NCI-H748 (cell line): ENCODE measurements around the gene TRIM2.

Experiments used
- DNase-seq: peaks from one replicate; lab custom pipeline; 2025; ENCODE audit not compliant: unreplicated experiment; lab: John Stamatoyannopoulos, UW

TRIM2 gene

GRCh38 chr4:153271820-153272219 is 67.6 kb downstream of the TRIM2 start:
- DNase-seq, result no peak

GRCh38 chr4:153273751-153274150 is 69.5 kb downstream of the TRIM2 start:
- DNase-seq, result no peak

DNA sequence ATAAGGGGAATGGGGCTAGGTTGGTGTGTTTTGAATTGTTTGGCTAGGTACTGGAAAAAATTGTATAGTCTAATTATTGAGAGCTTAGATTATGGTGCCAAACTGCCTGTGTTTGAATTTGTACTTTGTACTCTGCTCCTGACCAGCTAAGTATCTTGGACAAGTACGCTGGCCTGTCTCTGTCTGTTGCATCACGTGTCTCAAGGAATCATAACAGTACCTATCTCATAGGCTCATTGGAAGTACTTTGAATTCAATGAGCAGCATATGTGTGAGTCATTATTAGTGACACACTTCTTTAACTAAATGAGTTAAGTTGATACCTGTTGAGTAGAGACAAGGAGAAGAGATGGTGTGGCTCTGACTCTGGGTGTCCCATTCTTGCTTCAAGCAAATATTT is 70.7 kb downstream of the TRIM2 start:
- DNase-seq, result no peak

DNA sequence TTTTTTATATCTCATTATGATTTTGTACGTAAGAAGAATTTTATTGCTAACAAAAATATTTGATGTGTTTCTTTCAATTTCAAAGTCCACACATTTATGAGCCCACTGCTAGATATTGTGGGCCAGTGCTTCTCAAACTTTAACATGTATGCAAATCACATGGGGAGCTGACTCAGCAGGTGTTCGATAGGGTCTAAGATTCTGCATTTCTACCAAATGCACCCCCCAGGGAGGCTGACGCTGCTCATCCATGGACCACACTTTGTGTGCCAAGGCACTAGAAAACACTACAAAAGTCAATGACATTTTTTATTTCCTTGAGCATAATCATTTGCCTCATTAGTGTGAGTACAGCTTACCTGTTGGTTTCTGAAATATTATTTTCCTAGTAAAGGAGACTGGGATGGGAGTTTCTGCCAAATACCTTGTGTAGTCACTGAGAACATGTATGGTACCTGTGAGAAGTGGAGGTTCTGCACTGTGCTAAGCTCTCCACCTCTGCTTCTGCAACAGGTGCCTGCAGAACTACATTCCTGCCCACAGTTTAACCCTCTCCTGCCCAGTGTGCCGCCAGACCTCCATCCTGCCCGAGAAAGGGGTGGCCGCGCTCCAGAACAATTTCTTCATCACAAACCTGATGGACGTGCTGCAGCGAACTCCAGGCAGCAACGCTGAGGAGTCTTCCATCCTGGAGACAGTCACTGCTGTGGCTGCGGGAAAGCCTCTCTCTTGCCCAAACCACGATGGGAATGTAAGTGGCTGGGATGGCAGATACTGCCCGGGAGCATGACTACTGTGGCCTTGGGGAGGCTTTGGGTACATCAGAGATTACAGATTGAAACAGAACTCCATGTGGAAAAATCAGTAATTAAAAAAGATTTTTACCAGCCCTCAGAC is 71.4 kb downstream of the TRIM2 start:
- DNase-seq, result no peak

- DNase-seq, result no peak
Measured at GRCh38 chr4:153276971-153277370, 72.7 kb downstream of the TRIM2 start.

- DNase-seq, result peak; percentile 78
Measured at GRCh38 chr4:153281476-153281875, 77.2 kb downstream of the TRIM2 start.

DNA sequence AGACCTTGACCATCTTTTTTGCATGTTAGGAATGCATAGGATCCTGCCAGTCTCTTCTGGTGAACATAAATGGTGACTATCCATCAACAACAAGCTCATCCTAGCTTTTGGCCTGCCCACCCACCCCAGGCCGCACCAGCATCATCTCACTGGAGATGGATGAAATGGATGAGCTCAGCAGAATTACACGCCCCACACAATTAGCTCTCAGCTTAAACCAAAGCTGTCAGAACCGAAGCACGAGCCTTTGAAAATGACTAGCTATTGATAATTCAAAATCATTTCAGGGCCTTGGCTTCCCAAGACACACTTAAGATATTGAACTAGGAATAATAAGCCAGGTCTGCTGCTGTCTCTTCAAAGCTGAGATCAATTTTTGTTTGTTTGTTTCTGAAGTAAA is 77.8 kb downstream of the TRIM2 start:
- DNase-seq, result no peak

- no peak for DNase-seq
Measured at GRCh38 chr4:153283260-153283659, 79.0 kb downstream of the TRIM2 start.

- no peak for DNase-seq
Measured at GRCh38 chr4:153290134-153290533, 85.9 kb downstream of the TRIM2 start.

GRCh38 chr4:153291562-153291961 is 87.3 kb downstream of the TRIM2 start:
- DNase-seq, result no peak

DNA sequence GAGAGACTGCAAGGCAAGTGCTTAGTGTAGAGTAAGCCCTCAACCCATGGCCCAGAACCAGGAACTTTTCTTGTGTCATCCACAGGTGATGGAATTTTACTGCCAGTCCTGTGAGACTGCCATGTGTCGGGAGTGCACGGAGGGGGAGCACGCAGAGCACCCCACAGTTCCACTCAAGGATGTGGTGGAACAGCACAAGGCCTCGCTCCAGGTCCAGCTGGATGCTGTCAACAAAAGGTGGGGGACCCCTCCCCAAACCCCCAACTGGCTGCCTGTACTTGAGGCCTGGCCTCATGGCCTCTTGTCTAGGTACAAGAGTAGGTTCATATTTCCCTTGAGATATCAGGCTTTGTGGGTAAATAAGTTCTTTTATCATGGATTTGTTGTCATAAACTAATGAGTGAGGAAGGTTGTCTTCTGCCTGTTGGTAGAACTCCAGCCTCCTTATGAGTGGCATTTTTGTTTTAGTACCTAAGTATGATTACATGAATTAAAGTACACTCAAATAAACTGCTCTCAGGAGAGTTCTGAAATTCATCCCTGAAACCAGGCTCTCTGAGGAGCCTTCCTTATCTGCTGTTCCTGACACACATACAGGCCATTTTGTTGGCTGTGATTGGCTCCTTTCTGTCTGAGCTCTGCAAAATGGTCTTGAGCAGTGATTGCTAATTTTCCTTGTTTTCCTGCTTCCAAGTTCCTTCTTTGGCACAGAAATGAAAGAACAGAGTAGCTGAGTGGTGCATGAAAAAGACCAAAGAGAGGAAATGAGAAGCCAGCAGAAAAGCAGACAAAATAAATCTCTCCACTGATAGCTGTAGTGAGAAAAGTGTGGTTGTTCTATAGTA is 88.9 kb downstream of the TRIM2 start:
- DNase-seq, result no peak

DNA sequence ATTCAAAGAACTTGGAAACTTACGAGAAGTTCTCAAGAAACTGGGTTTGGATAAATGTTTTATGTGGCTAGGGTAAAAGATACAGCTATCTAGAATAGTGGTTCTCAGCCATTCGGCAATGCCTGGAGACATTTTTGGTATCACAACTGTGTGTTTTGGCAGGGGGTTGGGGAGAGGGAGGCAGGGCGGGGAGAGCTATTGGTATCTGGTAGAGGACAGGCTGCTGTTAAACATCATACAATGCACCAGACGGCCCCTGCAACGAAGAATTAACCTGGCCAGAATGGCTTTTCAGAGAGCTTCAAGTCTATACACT is 89.5 kb downstream of the TRIM2 start:
- DNase-seq, result no peak

DNA sequence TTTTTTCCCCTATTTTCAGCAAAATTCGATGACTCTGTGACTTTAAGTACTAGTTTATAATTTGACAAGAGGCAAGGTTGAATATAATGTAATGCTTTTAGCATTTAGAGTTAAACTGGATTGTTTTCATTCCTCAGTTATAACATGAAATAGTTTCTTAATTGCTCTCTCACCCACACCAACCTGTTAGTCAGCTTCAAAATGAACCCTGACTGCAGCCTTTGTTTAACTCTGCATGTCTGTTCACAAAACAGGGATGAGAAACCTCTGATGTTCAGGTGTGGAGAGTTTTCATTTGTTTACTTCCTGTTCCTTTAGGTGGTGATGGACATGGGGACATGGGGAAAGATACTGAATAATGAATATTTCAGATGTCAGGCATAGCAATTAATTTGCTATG is 90.4 kb downstream of the TRIM2 start:
- DNase-seq, result no peak

- peak; percentile 12 for DNase-seq
Measured at GRCh38 chr4:153295131-153295755, 91.0 kb downstream of the TRIM2 start.

GRCh38 chr4:153296040-153296823 is 92.0 kb downstream of the TRIM2 start:
- DNase-seq, result no peak

GRCh38 chr4:153297116-153297515 is 92.9 kb downstream of the TRIM2 start:
- no peak for DNase-seq

DNA sequence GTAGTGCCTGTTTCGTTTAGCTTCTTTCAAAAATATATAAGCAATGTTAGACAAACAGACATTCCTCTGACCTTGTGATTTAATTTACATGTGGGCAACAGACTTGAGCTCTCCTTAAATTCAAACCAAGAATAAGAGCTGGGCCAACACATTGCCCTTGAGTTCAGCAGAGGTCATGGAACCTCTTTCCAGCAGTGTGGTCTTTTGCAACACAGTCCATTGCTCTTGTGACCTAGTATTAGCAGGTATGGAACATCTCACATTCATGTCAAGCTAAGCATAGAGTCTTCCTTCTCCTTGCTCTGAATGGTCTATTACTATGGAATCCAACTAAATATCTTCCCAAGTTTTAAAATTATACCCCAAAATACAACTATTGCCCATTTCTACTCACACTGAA is 106.5 kb downstream of the TRIM2 start:
- no peak for DNase-seq

- no peak for DNase-seq
Measured at GRCh38 chr4:153314915-153315314, 110.7 kb downstream of the TRIM2 start.

DNA sequence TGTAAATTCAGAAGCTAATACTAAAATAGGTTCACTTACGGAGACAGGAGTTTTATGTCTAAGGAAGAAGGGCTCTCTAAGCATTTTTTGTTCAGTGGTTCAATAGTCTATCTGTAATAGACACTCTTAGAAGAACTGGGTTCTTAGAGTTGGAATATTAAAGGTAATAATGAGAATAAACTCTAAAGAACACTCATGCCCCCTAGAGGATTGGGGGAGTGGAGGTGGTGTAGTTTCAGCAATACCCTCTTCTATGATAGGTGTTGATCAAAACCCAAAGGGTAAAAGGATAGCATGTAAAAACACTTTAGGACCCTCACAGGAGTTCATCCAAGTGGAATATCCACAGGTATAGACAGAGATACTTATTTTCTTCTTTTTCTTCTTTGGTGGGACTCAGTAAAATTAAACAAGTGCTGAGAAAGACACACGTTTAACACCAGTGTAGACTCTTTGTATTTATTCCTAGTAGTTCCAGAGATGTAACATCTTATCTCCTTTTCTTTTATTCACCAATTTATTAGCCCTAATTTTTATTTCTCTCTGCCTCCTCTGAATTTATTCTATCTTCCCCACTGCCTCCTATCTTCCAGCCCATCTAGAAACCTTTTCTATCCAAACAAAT is 114.6 kb downstream of the TRIM2 start:
- DNase-seq, result peak; percentile 49

GRCh38 chr4:153322791-153323190 is 118.5 kb downstream of the TRIM2 start:
- DNase-seq, result no peak

DNA sequence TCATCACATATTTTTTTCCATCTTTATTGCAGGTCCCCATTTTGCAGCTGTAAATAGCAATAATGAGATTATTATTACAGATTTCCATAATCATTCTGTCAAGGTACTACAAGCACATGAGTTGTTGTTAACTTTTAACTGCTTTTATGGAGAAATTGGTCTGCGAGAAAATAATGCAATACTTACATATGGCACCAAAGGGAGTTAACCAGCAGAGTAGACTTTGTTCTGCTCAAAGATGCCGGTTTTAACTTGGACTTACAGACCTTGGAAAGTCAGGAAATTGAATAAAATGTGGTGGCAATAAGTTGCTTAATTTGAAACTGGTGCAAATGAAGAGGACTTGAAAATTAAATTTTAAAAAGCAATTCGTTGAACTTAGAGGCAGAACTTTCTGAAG is 119.8 kb downstream of the TRIM2 start:
- no peak for DNase-seq
